ENCODE results near the gene DPCD. TPM values are rescaled to one million over a fixed set of nuclear protein-coding genes. Genes with fewer than 3 reads are reported as not detected.

Gene DPCD
- total RNA-seq (2014; rRNA removed; shearing (Covaris generic)), result 22.1 and 35.7 TPM in 2 replicates

DNA sequence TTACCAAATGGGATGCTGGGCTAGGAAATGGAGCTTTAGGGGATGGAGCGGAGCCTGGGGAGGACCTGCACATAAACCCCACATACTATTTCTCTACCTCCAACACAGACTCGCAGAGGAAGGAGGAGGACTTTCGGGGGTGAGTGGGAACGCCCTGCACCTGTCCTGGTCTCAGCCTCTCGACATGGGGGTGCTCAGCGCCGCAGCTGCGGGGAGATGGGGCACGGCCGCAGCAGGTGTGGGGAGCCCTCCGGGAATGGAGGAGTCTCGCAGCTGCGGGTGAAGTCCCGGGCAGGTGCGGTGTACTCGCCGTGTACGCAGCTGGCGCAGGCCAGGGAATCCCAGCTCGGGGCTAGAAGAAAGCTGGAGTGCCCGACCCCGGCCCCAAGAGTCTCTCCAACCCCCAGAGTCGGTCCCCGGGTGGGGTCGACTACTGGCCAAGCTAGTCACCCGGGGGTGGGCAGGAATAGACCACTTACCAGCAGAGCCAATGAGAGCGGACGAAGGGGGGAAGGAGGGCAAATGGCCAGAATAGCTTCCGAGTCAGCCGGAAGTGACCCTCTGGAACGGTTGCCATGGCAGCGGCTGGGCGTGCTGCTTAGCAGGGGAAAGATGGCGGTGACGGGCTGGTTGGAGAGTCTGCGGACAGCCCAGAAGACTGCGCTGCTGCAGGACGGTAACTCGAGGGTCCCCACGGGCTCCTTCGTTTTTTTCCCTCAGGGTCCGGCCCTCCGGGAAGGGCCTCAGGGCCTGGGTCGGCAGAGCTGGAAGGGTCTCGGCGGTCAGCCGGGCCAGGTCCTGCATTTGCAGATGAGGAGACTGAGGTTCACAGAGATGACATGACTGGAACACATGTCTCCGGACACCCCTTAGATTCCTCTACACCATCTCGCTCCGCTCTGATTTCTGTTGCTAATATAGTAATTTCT is at the start of gene DPCD, which contains the start of gene POLL:
TSS of gene DPCD (plus strand) at position 597 of the 929 bp plus-strand sequence. CDS start at position 613, 16 bp downstream.
TSS of gene POLL (minus strand) at position 533 of the 929 bp plus-strand sequence. CDS start 897 bp downstream, outside the sequence.
- DNase-seq (ENCODE audit: low spot score), result peak; percentile 94

DNA sequence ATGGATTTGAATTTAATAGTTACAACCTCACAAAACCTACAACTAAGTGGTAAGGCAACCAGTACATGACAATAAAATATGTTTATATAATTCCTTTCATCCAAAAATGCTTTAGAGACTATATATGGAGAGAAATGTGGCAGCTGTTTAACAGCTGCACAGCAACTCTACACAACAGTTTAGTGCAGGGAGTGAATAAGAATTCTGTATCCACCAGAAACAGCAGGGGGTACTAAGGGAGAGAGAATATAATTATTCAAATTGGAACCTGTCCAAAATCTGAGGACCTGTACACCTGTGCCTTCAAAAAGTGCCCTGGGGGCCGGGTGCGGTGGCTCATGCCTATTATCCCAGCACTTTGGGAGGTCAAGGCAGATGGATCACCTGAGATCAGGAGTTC is 49.7 kb upstream of the DPCD start:
- DNase-seq (ENCODE audit: low spot score), result no peak

DNA sequence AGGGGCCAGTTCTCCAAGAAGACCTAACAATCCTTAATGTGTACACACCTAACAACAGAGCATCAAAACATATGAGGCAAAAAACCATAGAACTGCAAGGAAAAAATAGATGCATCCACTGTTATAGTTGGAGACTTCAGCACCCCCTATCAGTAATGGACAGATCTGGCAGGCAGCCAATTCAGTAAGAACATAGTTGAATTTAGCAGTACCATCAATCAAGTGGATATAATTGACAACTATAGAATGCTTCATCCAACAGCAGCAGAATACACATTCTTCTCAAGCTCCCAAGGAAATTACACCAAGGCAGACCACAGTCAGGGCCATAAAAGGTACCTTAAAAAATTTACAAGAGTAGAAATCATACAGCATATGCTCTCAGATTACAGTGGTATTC is 42.2 kb upstream of the DPCD start:
- peak; percentile 15 for DNase-seq (ENCODE audit: low spot score)

DNA sequence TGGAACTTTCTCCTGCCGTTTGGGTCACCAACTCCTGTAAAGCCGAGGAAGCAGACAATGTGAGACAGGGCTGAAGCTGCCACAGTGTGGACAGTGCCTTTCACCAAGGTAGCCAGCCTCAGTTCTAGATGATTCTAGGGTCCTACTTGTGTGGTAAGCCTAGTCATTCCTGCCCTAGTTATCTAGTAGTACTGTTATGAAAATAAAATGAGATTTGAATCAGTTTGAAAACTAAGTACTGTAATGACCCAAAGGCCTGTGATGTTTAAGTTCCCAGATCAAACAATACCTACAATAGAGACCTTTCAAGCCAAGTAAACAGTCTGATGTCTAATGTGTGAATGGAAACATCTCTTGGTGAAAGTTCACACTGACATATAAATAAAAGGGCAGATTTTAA is 37.2 kb upstream of the DPCD start:
- DNase-seq (ENCODE audit: low spot score), result no peak

DNA sequence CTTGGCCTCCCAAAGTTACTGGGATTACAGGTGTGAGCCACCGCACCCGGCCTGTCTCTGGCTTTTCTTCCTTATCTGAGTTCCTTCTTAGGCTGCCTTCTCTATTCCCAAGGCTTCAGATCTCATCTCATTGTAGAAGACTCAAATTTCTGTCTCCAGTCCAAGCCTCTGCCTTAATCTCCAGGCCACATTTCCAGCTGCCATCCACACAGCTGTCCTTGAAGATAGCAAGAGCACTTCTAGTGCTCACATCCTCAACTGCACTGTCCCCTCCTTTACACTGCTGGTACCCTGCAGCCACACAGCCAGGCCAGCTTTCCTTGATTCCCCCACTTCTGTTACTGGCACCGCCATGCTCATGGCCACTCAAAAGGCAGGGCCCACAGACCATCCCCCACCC is 35.7 kb upstream of the DPCD start:
- no peak for DNase-seq (ENCODE audit: low spot score)

DNA sequence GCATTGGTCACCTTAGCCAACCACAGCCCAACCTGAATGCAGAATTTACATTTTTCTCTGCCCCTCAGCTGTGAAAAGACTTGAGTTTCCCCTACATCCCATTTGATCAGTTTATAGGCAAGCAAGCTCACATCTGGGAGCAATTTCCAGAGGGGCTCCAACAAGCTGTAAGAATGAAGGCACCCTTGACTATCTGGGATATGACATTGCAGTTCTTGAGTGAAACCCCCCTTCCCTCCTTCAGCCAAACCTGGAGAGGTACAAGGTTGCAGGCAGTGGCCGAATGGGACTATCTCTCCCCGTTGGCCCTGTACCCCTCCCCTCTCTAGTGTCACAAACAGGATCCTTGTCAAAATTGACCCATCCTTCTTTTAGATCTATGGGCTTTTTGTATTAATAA is 30.6 kb upstream of the DPCD start:
- no peak for DNase-seq (ENCODE audit: low spot score)

DNA sequence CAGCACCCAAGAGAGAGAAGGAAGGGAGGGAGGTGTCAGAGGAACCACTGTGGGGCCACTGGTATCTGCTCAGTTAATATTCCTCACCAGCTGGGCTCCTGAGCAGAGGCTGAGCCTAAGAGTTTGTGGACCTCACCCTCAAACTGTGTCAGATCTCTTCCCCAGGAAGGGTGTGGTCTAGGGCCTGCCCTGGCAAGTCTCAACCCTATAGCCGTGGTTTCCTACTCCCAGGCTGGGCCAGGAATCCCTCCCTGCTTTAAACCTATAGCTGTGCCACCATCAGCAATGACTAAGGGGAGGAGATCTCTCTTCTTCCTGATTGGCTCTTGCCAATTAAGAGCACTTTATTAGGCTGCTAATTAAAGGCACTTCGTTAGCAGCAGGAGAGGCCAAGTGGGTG is 29.9 kb upstream of the DPCD start:
- no peak for DNase-seq (ENCODE audit: low spot score)

DNA sequence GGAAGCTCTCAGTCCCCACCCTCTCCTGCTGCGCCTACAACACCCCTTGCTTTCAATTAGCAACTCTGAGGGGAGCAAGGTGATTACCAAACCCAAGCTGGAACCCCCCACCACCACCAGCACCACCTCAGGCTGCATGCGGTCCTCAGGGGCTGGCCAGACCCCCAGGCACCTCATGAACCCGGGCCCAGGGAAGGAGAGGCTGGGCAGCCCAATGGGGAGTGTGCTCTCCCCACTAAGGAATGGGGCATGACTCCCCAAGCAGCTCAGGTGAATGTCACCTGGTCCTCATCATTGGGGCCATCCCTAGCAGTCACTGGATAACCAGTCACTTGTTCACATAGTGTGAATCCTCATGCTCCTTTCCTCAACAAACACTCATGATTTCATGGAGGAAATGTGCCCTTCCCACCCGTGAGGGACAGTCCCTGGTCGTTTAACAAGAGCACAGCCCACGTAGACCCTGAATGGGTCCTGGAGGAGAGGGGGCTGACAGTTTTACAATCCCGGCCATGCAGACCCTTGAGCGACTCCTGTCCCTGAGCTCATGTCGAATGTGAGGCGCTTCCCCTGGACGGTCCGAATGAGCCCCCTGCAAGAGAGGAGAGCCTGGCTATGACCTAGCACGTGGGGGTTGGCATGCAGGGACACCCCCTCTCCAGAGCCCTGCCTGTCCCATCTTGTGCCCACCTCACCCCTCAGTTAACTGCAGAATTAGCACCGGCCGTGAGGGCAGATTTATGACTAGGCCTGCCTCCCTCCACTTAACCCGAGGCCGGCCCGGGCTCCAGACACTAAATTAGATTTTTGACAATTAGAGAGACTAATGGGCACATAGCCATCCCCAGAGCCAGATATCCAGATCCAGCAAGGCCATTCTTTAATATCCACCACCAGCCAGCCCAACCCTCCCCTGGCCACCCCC is 29.2 kb upstream of the DPCD start:
- DNase-seq (ENCODE audit: low spot score), result no peak

DNA sequence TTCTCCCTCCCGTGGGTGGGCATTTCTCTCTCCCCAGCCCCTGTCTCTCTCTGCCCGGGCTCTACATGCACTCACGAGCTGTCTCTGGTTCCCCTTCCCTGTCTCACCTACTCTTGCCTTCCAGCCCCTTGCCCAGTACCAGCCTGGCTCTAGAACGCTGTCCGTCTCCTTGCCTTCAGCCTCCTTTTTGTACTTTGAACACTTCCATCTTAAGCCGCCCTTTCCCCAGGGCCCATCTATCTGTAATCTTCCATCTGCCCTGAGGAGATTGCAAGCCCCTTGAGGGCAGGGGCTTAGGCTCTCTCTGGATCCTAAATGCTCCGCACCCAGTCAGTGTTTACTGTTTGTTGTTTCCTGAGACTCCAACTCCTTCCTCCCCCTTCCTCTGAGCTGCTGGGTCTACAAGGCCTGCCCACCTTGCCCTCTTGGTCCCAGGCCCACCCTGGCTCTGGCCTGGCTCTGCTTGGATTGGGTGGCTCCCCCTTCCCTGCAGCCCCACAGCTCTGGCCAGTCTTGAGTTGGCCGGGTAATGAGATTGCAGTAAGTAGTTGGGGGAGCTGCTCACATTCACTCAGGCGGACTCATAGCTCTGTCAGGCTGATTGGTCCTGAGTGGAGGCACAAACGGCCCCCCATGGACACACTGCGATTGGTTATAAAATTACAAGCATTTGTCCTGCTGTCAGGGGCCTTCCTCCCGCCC is 28.4 kb upstream of the DPCD start:
- DNase-seq (ENCODE audit: low spot score), result no peak

DNA sequence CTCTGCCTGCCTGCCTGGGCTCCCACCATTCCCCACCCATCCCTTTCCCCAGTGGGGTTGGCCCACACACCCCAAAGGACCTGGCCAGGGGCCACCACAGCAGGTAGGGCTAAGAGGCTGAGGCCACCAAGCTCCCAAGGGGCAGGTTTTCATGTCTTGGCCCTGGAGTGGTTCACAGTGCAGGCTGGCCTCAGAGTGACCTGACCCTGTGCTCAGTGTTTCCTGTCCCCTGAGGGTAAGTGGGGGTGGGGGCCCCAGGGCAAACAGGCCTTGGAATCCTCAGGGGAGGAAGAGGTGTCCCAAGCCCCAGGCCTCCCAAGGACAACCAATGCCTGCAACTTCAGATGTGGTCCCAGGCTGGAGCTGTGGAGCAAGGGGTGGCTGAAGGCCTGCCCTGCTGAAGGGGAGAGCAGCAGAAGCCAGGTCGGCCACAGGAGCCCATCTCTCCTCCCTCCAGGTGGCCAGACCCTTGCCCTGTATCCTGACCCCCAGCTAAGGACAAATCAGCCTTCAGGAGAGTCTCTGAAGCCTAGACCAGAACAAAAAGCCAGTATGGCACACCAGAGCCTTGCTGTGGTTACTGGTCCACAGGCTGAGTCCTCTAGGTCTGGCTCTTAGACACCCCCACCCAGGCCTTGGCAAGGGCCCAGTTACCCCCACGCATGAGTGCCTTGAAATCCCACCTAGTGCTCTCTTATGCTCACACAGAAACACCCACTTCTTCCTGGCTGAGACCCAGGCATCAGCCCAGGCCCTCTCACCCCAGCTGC is 27.6 kb upstream of the DPCD start:
- DNase-seq (ENCODE audit: low spot score), result no peak

DNA sequence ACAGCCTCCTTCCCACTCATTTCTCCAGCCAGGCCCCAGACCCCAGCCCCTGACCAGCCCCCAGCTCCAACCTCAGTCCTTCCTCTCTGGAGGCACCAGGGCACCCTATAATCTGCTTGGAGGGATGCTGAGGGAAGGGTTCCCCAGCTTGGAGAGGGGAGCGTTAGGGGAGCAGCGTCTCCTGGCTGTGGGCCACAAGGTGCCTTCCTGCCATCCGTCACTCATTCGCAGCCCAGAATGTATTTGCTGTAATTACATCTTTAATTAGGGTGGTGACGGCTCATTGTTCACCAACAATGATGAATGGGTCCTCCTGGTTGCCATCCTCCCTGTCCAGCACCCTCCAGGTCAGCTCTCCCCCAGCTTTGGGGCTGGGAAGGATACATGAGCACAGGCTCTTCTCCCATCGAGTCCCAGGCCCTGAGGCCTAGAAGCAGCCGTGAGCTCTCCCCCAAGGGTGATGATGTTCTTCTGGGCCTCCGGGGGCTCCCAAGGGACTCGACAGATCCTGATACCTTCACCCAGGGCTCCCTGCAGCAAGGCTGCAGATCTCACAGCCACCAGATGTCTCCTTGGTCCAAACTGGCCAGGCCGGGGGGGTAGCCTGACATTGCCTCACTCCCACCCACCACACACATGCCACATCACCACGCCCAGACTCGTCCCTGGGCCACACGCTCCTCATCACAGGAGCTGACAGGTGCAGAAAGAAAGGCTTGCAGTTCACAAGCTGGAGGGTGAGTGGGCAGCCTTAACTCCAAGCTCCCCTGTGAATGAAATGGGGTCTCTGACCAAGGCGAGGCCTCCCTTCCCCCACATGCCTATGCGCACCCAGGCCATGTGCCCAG is 26.8 kb upstream of the DPCD start:
- DNase-seq (ENCODE audit: low spot score), result no peak

DNA sequence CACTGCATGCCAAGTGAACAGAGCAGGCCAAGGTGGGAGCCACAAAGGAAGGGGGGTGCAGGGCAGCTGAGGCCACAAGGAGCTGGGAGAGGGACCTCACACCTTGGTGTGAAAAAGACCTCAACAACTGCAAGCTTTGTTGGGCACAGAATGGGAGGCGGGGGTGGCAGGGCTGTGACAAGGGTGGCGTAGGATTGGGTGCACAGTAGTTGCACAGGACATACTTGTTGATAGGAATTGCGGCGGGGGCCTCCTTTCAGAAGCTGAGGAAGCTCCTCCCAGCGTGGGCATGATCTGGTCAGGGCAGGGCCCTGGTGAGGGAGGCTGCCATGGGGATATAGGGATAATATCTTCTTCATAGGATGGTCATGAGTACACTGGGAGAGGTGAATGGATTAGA is 25.9 kb upstream of the DPCD start:
- no peak for DNase-seq (ENCODE audit: low spot score)

DNA sequence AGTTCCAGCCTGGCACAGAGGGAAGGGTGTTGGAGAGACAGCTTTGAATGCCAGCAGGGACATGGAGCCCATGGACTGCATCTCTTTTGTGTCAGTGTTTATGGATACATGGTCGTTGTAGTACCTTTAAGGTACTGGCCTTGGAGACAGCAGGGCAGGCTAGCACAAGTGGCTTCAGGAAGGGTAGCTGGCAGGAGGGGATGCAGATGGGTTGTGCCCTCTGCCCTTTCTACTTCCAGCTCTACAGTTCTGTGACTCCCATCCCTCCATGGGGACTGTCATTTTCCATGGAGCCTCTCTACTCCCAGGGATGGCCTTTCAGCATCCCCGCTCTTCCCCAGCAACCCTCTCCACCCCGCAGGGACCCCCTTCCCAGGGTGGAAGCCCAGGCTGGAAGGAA is 25.1 kb upstream of the DPCD start:
- DNase-seq (ENCODE audit: low spot score), result no peak

DNA sequence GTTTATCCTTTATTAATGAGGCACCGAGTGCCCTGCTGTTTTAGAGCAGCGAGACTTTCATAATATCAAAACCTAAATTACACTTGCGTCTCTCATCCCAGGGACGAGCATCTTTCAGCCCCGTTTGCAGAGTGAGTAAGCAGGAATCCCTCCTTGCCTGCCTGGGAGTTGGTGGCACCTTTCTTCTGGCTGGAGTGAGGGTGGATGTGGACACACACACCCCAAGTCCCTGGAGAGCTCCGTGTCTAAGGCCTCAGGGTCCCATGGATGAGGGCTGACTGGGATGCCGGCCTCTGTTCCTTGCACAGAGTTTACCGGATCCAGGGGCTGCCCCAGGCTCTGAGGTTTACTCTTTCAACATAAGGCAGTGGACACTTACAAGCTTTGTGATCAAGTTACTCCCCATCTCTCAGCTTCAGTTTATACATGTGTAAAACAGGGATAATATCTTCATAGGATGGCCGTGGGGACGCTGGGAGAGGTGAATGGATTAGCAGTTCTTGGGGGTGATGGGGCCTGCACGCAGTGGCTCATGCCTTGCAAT is 24.6 kb upstream of the DPCD start:
- DNase-seq (ENCODE audit: low spot score), result no peak

DNA sequence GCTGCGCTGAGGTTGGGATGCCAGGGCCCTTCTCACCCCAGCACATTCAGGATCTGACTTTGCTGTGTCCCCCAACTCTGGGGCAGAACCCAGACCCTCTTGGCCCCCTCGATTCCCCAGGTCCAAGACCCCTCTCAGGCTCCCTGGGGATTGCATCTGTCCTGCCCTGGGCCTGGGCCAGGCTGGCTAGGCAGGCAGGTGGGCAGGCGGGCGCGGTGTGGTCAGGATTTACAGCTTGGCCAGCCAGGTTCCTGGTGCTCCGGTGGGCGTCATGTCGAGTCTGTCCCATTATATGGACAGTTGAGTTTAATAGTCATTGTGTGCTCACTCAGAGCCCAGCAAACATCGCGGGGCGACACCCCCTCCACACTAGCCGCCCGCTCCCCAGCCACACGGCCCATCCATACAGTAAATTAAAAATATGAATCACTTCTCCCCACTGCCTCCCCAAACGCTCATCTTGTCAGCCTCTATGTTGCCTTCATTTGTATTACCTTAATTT is 23.6 kb upstream of the DPCD start:
- no peak for DNase-seq (ENCODE audit: low spot score)

DNA sequence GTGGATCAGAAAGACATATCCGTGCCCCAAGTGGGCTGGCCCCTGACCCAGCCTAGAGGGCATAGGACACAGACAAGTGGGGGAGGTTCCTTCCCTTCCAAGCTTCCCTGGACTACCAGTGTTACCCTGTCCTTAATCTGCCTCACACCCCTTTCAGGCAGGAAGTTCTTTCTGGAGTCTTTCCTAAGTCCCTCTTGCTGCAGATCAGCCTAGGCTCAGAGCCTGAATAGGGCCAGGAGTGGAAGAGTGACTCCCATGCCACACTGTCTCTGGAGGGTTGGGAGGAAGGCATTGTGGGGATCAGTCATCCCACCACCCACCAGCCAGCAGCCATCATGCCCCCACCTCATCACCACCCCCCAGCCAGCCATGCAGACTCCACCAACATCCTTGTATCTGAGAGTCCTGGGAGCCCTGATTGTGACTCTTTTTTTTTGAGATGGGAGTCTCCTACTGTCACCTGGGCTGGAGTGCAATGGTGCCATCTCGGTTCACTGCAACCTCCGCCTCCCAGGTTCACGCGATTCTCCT is 22.7 kb upstream of the DPCD start:
- no peak for DNase-seq (ENCODE audit: low spot score)

DNA sequence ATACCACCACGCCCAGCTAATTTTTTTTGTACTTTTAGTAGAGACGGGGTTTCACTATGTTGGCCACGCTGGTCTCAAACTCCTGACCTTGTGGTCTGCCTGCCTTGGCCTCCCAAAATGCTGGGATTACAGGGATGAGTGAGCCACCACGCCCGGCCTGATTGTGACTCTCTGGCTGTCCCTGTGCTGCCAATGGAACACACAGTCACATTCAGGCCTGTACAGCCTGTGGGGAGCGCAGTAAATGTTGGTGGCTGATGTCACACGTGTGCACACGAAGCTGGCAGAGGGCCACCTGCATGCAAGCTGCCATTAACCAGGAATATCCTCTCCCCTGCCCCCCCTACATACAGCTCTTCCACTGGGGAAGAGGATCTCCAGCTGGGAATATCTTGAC is 22.2 kb upstream of the DPCD start:
- no peak for DNase-seq (ENCODE audit: low spot score)

DNA sequence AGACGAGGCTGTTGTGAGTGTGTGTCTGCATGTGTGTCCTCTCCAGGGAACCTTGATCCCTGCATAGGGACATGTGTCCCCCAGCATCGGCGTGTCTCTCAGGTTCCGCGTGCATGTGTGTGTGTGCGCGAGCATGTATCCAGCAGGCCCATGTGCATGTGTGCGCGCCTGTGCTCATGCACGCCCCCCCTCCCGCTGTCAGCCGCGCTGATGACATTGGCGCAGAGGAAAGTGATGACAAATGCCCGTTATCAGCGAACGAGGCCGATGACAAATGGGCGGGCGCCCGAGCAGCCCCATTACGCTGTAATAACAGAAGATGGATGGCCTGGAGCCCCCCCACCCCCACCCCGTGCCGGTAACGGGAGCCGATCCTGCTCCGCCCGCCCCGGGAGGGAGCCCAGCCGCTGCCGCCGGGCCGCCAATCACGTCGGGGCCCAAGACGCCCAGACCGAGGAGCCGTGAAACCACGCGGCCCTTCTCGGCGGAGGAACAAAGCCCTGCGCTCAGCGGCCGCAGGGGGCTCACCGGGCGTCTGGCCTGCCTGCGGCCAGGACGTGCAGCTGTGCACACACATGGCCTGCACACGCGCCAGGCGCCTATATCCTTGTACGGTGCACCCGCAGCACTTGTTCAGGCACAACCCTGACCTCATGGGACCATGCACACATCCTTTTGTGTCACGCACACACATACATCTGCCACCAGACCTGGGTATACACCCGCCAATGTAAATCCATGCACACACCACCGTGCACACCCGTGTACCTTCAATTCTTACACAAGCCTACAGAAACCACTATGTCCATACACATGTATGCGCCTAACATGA is 21.6 kb upstream of the DPCD start:
- no peak for DNase-seq (ENCODE audit: low spot score)

Data from HT-29 (cell line).